ENCODE results near the gene EFNA2. TPM values are rescaled to one million over a fixed set of nuclear protein-coding genes. Genes with fewer than 3 reads are reported as not detected.

The EFNA2 gene
- polyA plus RNA-seq, 12 donors: 0.33 to 12.8 (median 1.5) TPM; not detected in 1

GRCh38 chr19:1270854-1271527, 14.7 kb upstream of the EFNA2 start:
- DNase-seq: no peak

DNA sequence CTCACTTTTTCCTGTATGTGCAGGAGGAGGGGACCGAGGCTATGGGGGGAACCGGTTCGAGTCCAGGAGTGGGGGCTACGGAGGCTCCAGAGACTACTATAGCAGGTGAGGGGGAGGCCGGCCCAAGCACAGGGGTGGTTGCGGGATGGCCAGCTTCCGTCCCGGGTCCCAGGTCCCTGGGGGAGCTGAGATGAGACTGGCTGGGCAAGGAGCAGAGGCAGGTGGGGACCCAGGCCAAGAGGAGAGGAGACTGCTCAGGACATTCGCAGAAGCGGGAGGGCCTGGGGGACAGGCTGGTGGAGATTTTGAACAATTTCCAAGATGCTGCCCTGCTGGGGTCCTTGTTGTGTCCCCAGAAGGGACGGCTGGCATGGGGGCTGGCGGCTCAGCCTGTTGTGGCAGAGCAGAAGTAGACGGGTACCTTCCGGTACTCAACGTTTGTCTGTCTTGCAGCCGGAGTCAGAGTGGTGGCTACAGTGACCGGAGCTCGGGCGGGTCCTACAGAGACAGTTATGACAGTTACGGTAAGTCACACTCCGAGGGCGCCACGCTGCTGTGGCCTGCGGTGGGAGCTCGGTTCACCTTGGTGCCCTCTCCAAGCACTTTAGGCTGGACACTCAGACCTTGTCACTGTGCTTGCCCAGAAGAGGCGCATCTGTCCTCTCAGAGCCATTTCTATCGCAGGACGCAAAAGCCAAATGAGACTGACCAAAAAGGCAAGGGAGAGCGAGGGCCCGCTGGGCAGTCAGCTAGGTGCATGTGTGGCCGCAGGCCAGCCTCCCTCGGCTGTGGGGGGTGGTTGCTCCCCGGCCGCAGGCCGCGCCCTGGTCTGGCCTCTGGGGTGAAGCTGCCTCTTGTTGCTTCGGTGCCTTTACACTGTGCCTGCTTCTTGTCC, 13.9 kb upstream of the EFNA2 start:
- no peak for DNase-seq

- DNase-seq: no peak
Observed at GRCh38 chr19:1272423-1273262, 13.0 kb upstream of the EFNA2 start.

- no peak for DNase-seq
Observed at GRCh38 chr19:1273263-1274041, 12.2 kb upstream of the EFNA2 start.

DNA sequence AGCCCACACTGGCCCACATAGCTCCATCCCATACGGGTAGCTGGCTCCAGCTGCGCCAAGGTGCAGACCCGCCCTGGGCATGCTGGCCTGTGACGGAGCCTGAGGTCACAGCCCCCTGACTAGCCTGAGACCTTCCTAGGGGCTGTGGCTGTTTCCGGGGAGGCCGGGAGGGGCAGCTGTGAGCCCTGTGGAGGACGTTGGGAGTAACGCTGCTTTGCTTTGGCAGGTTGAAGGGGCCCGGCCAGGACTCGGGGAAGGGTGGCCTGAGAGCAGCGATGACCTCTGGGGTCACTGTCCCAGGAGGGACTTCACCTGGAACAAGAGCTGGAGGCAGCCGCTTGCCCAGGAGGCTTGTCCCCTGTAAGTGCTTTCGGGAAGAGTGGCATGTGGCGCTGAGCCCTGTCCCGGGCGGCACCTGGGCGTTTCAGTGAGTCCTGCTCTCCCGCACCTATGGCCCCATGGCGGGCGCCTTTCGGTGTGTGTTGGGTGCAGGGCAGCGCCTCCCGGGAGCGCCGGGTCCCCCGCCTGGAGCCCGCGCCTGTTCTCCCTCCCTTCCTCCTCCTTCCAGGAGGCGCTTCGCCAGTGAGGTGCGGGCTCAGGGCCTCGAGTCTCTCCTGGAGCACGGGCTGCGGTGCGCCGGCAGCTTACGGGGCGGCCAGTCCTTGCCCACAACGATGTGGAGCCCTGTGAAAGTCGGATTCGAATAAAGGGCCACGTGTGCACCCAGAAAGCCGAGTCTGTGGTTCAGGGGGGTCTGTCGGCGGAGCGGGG, 11.4 kb upstream of the EFNA2 start:
- DNase-seq: no peak

DNA sequence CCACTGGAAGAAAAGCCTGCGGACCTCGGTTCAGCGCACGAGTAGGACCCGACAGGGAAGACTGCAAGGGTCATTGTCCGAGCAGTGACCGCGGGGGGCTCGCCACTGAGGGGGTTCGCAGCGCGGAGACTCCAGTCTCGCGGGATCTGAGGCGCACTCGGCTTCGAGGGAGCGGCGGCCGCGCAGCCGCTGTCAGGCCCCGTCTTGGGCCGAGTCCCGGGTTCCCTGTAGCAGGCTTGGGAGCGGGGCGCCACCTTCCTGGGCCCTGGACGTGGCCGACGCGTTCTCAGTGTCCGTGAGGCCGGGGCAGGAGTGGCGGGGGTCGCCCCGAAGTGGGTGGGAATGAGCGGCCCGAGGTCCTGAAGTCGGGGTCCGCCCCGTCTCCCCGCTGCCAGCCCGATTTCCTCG, 10.8 kb upstream of the EFNA2 start:
- no peak for DNase-seq

GRCh38 chr19:1275260-1275975, 10.3 kb upstream of the EFNA2 start, which contains the start of gene FAM174C:
Gene FAM174C, plus strand, starts transcription at chr19:1275530. Its CDS starts 20 bp downstream, at chr19:1275550.
- DNase-seq: peak; percentile 95

DNA sequence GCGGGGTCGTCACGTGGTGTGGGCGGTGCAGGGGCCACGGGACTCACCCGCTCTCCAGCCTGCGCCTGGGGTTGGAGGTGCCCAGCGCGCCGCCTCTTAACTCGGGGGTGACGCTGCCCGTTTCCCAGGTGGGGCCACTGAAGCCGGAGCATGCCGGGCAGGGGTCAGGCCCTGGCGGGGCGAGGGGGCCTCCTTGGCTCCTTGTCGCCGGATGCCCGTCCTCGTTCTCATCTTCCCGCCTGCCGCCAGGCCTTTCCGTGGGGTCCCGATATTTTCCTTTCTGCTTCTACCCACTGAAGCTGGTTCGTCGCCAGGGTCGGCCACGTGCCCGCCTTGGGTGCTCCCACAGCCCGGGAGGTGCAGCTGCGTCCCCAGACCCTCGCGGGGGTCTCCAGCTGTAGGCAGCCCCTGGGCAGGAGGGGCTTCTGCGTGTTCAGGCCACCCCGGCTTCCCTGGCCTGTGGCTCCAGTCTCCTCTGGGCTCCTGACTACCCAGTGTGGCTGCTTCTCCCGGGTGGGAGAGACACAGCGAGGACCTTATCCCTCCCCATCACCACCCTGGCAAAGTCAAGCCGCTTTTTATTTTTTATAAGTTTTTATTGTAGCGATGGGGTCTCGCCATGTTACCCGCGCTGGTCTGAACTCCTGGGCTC, 9.6 kb upstream of the EFNA2 start:
- DNase-seq: no peak

- no peak for DNase-seq
Observed at GRCh38 chr19:1276628-1277022, 9.0 kb upstream of the EFNA2 start.

GRCh38 chr19:1277061-1277460, 8.6 kb upstream of the EFNA2 start:
- no peak for DNase-seq

- DNase-seq: no peak
Observed at GRCh38 chr19:1278074-1278473, 7.6 kb upstream of the EFNA2 start.

DNA sequence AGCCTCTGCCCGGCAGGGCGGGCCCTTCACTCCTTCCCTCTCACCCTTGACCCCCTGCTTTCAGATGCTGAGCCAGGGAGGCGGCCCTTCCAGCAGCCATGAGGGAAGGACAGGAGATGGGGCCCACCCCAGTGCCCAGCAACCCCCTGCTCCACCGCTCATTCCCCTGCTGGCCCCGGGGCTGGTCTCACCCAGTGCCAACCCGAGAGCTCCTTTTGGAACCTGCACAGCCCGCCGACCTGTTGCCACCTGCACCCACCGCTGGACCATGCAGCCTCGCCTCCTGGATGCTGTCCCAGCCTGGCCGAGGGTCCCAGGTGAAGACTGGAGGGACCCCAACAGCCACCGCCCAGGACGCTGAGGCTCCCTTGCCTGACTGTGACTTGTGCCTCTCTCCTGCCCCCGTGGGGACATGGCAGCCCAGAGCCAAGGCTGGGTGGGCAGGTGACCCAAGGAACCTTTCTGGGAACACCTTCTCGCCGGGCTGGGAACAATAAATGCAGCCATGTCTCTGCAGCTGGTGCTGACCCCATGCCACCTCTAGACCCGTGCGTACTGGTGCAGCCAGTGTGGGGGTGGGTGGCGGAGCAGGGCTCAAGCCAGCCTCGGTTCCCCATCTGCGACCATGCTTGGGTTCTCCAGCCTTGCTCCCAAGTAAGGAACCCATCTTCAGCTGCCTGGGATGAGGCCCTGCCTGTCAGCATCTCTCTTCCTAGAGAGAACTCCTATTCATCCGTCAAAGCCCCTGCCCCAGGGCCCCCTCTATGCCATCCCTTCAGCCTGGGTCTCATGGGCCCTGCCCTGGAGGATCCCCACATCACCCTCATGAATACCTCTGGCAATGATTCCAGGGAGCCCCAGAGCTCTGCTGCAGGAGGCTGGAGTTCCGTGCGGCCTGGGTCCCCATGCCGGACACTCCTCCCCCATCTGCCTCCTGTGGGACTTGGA, 6.7 kb upstream of the EFNA2 start:
- no peak for DNase-seq

DNA sequence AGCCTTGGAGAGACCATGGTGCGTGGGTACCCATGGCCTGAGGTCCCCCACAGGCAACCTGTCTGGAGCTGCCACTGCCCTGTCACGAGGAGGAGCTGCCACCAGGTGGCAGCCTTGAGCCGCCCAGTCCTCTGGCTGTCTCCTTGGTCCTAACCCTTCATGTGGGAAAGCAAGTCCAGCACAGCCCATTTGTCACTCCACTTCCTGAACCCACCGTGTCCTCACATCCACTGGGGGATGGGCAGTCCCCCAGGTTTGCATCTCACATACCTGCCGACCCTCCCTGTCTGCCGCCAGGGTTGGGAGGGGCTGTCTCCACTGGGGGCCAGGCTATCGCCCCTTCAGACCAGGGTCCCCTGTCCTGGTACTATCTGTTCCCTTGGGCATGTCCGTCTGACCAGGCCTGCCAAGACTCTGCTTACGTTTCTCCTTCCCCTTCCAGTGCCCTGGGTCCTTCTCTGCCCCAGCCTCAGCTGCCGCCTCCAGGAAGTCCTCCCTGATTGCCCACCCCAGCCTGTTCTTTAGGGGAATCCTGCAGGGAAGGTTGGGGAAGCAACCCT, 5.8 kb upstream of the EFNA2 start:
- peak; percentile 92 for DNase-seq

- DNase-seq: no peak
Observed at GRCh38 chr19:1280636-1281568, 4.8 kb upstream of the EFNA2 start.

GRCh38 chr19:1281569-1282287, 3.9 kb upstream of the EFNA2 start:
- DNase-seq: no peak
